Amygdala (tissue), 56 donors: ENCODE data around the gene GTF2H4.
"Not testable (repeated sequence)": the region's sequence is repeated elsewhere in the genome, so short reads cannot be mapped to it uniquely, and the experiment has no call there.

Source experiments
- DNase-seq, 56 donors: peaks; one replicate each; lab custom pipeline; 2025; lab: John Stamatoyannopoulos, UW

Gene GTF2H4

GRCh38 chr6:30915591-30915946 lies 7.6 kb downstream of the GTF2H4 start:
- peak in 34 of 56 donors; percentile 3 to 59 (median 26) for DNase-seq

DNA sequence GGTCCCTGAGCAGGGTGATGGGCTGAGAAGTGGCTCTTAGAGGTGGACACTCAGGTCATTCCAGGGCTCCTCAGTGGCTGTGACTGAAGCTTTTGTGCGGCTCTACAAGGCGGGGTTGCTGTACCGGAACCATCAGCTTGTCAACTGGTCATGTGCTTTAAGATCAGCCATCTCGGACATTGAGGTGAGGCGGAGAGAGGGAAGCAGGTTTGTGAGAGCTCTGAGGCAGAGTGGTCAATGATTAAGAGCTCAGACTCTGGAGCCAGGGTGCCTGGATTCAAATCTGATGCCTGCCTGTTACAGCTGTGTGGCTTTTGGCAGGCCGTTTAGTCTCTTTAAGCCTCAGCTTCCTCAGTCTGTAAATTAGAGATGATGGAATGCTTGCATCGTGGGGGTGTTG lies 9.0 kb downstream of the GTF2H4 start:
- DNase-seq = no peak

- no peak for DNase-seq
Measured at GRCh38 chr6:30917487-30917886, 9.5 kb downstream of the GTF2H4 start.

GRCh38 chr6:30918670-30919069 lies 10.7 kb downstream of the GTF2H4 start:
- DNase-seq = no peak

DNA sequence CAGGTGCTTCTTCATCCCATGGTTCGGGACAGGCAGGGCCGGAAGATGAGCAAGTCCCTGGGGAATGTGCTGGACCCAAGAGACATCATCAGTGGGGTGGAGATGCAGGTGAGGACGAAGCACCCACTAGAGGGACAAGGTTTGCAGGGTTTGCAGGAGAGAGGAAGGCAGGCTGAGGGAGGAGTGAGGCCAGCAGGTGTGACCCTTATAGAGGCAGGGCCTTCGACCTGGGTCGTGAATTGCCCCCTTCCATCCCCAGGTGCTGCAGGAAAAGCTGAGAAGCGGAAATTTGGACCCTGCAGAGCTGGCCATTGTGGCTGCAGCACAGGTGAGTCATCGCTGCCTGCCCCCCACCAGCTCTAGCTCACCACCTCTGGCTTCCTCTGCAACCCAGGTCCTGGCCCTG lies 14.4 kb downstream of the GTF2H4 start:
- DNase-seq = no peak

- DNase-seq = not testable (repeated sequence)
Measured at GRCh38 chr6:30924040-30924627, 16.1 kb downstream of the GTF2H4 start.

DNA sequence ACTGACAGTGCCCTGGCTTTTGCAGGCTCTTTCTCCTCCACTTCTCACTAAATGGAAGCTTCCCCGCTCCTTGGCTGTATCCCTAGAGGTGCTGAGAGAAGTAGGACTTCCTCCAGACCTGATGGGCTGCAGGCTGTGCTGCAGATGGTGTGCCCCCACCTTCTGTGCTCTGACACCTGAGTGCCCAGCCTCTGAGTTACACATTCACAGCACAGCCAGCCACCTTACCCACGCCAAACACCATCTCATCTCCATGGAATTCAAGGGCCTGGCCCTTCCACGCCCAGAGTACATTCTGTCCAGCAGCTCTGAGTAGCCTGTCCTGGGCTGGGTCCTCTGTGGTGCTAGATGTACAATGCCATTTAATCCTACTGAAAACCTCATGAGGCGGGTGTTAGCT lies 18.6 kb downstream of the GTF2H4 start:
- no peak for DNase-seq

DNA sequence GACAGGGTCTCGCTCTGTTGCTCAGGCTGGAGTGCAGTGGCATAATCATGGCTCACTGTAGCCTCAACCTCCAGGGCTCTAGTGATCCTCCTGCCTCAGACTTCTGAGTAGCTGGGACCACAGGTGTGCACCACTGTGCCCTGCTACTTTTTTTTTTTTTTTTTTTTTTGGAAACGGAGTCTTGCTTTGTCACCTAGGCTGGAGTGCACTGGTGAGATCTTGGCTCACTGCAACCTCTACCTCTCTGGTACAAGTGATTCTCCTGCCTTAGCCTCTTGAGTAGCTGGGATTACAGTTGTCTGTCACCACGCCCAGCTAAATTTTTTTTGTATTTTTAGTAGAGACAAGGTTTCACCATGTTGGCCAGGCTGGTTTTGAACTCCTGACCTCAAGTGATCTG lies 19.1 kb downstream of the GTF2H4 start:
- DNase-seq = not testable (repeated sequence)

DNA sequence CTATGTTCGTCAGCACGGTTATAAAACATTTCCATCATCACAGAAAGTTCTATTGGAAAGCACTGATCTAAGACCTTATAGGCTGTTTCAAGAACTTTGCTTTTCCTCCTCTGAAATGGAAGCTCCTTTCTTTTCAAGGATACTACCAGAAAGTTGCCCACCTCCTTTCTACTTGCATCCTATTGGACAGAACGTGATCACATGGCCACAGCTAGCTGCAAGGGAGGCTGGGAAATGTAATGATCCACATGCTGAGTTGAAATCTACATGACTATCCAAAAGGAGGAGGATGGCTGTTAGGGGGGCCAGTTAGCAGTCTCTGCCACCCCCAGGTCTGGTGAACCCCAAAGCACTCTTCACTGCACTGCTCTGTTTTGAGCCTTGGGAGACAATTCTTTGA lies 20.7 kb downstream of the GTF2H4 start:
- no peak for DNase-seq

DNA sequence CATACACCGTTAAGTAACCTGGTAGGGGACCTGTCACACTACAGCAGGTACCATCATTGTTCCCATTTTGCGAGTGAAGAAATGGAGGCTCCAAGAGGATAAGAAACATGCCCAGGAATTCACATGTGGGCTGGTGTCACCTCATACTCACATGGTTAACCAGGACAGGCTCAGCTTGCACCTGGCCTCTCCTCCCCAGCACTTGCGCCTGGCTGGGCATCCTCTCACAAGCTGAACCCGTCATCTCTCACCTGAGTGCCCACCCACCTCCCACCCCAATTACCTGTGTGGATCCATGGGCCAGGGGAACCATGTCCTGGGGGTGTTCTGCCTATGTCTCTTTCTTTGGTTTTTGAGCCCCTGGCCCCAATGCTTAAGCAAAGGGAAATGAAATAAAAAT lies 22.5 kb downstream of the GTF2H4 start:
- DNase-seq = no peak

- no peak for DNase-seq
Measured at GRCh38 chr6:30931272-30931671, 23.3 kb downstream of the GTF2H4 start.

DNA sequence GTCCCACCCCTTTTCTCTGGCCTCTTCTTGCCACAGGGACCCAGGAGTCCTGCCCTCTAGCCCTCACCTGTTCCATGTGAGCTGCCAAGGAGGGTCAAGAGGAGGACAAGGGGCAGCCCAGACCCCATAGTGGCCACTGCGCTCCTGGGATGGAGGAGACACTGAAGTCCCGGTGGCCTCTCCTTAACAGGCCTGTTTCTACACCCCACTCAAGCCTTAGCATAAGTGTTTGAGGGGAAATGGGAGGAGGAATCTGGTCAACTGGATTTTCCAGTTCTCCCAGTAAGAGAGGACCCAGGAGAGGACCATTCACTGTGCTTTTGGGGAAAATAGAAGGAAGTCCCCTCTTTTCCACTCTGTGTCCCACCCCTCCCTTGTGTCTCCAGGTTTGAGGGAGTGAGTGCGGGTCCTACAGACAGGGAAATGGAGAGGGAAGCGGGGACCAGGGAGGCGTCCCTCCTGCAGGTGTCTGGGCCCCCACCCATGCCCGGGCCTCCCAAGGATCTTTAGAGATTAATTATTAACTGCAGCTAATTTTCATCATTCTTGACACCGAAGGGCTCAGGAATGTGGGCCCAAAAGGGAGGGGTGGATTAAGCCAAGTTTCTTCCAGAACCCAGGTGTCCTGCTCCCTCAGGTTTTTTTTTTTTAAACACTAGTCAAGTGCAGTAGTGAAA lies 24.1 kb downstream of the GTF2H4 start, which contains the start of gene SFTA2:
Gene SFTA2 (minus strand): TSS at position 202 of the 677 bp plus-strand sequence. CDS start 74 bp downstream, at position 128.
- no peak for DNase-seq

DNA sequence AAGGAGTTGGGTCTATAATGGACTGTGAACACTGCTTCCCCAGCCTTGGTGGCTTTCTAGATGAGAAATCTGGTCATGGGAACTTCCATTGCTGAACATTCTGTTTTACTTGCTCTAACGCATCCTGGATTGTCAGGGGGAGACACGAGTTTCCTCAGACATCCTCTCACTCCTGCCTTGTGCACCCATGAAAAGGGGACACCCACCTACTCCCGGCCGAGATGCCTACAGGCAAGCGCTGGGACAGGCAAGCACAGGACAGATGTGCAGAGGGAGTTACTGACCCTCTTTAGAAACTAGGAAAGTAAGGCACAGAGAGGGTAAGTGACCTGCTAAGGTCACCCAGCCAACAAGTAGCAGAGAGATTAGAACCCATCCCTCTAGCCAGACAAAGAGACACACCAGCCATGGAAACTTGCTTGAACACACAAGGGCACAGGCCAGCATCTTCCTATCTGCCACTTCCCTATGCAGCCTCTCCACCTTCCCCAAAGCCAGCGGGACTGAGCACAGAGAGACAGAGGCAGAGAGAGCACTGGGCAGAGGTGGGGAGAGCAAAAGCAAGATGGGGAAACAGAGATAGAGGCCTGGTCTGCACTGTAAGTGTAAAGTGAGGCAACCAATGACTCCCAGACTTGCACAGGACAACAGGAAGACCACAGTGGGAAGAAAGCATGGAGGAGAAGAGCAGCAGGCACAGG lies 24.8 kb downstream of the GTF2H4 start:
- no peak for DNase-seq

DNA sequence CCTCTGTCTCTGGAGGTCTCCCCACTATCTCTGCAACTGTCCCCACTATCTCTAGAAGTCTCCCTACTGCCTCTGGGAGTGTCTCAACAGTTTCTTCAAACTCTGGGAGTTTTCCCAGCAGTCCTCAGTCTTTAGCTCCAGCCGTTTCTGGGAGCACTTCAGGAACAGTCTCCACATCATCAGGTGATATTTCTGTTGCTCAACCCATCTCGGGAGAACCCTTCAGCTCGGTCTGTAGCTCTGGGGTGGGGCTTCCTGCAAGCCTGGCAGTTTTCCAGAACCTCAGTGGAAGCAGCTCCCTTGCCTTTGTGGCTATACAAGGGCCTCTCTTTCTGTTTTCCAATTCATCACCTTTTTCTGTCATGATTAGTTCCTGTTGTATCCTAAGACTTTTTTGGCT lies 27.0 kb downstream of the GTF2H4 start:
- DNase-seq = no peak

GRCh38 chr6:30937265-30937664 lies 29.3 kb downstream of the GTF2H4 start:
- DNase-seq = no peak

DNA sequence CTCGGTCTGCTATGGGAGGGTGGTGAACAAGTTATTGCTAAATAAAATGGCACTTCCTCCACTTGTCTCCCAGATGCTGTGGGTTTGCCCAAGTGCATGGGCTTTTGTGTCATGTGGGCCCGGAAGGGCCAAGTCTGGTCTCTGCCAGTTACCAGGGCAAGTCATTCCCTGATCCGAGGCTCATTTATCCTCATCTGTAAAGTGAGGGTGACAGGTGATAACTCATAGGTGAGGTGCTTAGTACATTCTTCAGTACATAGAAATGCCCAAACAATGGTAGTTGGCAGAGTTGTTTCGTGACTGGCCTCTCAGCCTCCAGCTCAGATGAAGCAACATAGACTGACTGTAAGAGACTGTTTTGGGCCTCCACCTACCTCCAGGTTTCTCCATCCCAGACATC lies 30.7 kb downstream of the GTF2H4 start:
- peak in 1 of 56 donors; percentile 11 for DNase-seq

GRCh38 chr6:30939473-30939872 lies 31.5 kb downstream of the GTF2H4 start:
- DNase-seq = no peak

DNA sequence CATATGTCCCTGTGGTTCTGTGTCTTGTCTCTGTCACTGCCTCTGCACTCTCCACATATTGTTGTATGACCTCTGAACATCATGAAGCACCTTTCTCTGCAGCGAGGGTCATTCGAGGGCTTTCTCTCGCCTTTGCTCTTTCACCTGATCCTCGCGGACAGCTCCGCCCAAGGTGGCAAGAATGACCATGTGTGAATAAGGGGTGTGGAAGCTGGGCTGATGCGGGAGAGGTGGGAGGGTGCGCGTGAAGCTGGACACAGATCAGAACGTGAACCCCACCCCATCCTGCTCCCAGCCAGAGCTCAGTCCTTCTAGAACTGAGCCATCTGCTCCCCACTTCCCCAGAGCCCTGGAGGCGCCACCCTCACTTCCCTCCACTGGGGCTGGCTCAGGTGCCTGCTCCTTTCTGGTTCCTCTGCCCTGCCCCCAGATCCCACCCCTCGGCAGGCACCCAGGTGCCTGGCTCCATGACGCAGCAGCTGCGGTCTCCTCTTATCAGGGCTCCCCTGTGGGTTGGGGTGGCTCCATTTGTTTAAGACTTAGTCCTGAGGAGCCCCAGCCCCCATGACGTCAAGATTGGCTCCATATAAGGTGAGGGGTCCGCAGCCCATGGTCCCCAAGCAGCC lies 32.5 kb downstream of the GTF2H4 start, which contains the start of gene MUCL3:
Gene MUCL3 (plus strand): TSS at position 613 of the 626 bp plus-strand sequence. CDS start 27 bp downstream, outside the sequence.
- no peak for DNase-seq

DNA sequence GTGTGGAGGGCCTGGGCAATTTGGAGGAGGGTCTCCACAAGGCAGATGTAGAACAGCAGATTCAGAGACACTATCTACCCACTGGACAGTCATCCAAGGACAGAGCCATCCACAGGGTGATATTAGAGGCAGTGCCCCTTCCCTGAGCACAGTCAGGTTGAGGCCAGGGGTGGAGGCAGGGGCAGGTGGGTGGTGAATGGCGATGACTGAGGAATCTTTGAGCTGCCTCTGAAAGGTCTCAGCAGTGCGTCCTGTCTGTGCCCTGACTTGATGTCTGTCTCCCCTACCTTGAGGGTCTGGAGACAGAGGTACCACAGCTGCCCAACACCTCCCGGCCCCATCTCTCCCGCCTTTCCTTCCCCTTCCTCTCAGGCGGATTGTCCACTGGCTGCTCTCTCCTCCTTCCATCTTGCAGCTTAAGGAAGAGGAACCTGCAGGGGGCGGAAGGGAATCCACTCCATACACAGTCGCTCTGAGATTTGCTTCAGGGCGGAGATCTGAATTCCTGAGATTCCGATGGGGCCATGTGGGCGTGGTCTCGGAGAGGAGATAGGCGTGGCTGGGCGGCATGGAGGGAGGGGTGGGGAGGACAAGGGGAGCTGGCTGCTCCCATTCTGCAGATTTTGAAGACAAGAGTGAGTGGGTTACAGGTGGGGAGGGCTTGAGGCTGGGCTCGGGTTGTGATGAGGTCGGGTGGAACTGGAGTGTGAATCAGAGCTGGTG lies 34.5 kb downstream of the GTF2H4 start:
- peak in 1 of 56 donors; percentile 5 for DNase-seq

GRCh38 chr6:30944051-30944450 lies 36.0 kb downstream of the GTF2H4 start:
- no peak for DNase-seq

DNA sequence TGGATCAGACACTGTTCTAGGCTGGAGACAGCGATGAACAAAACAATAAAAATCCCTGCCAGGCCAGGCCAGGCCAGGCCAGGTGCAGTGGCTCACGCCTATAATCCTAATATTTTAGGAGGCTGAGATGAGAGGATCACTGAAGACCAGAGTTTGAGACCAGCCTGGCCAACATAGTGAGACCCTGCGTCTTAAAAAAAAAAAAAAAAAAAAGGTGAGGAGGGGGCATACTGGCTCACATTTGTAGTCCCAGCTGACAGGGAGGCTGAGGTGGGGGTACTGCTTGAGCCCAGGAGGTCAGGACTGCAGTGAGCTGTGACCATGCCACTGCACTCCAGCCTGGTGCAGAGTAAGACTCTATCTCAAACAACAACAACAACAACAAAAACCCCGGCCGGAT lies 37.3 kb downstream of the GTF2H4 start:
- DNase-seq = no peak
